HCEC 1CT (cell line): ENCODE results near the gene LTK.

ENCODE experiments used
- DNase-seq: peaks from one replicate; pipeline ENCODE4 v3.0.0-alpha.2; 2017

LTK gene

GRCh38 chr15:41513506-41514227, at the start of gene LTK:
Gene LTK (minus strand): TSS chr15:41513827. CDS start chr15:41513709, 118 bp downstream.
- DNase-seq: no peak

- DNase-seq: no peak
Observed at GRCh38 chr15:41562784-41563198, 49.2 kb upstream of the LTK start.

GRCh38 chr15:41562244-41562643, 48.6 kb upstream of the LTK start:
- DNase-seq: no peak

GRCh38 chr15:41561777-41562145, 48.1 kb upstream of the LTK start:
- peak; percentile 12 for DNase-seq

- no peak for DNase-seq
Observed at GRCh38 chr15:41561104-41561776, 47.6 kb upstream of the LTK start.

- DNase-seq: no peak
Observed at GRCh38 chr15:41560572-41560874, 46.9 kb upstream of the LTK start.

- no peak for DNase-seq
Observed at GRCh38 chr15:41559239-41559782, 45.7 kb upstream of the LTK start.

- peak; percentile 39 for DNase-seq
Observed at GRCh38 chr15:41558400-41559238, 45.0 kb upstream of the LTK start, which contains the start of gene TYRO3. Gene TYRO3 (plus strand): TSS chr15:41559212. CDS start chr15:41559258, 46 bp downstream.

- peak; percentile 66 for DNase-seq
Observed at GRCh38 chr15:41557673-41558399, 44.2 kb upstream of the LTK start.

GRCh38 chr15:41556677-41557076, 43.0 kb upstream of the LTK start:
- DNase-seq: no peak

- no peak for DNase-seq
Observed at GRCh38 chr15:41554915-41555314, 41.3 kb upstream of the LTK start.

GRCh38 chr15:41554343-41554742, 40.7 kb upstream of the LTK start:
- DNase-seq: no peak

GRCh38 chr15:41553731-41554130, 40.1 kb upstream of the LTK start:
- DNase-seq: no peak

- DNase-seq: no peak
Observed at GRCh38 chr15:41550066-41550775, 36.6 kb upstream of the LTK start.

GRCh38 chr15:41546851-41547786, 33.5 kb upstream of the LTK start:
- peak; percentile 70 for DNase-seq

- DNase-seq: no peak
Observed at GRCh38 chr15:41545218-41545617, 31.6 kb upstream of the LTK start.

- no peak for DNase-seq
Observed at GRCh38 chr15:41544650-41545015, 31.0 kb upstream of the LTK start.

GRCh38 chr15:41543521-41543870, 29.9 kb upstream of the LTK start:
- no peak for DNase-seq

GRCh38 chr15:41536866-41537265, 23.2 kb upstream of the LTK start:
- DNase-seq: no peak

- no peak for DNase-seq
Observed at GRCh38 chr15:41535544-41535943, 21.9 kb upstream of the LTK start.

- no peak for DNase-seq
Observed at GRCh38 chr15:41530363-41530956, 16.8 kb upstream of the LTK start.
